Endothelial cell of umbilical vein (primary cell): Measurements from ENCODE around the gene TRIM59.

Experiments used
- CTCF ChIP-seq, 2 donors: IDR thresholded peaks; 1 replicate in 1 of 2; 2 replicates in 1 of 2; pipeline ENCODE4 v1.5.1; 2011; ENCODE audit warnings: low read length in 2 of 2, mild to moderate bottlenecking in 2 of 2, moderate library complexity in 2 of 2, control low read depth in 1 of 2, inconsistent platforms in 1 of 2, low read depth in 1 of 2; ENCODE audit not compliant: insufficient read depth in 1 of 2; ENCODE audit errors: extremely low read depth in 1 of 2
- EZH2 ChIP-seq: IDR thresholded peaks from 2 replicates; pipeline ENCODE4 v1.6.1; 2012; ENCODE audit warnings: borderline replicate concordance, low read depth, mild to moderate bottlenecking, moderate library complexity, low read length, inconsistent platforms; ENCODE audit not compliant: severe bottlenecking
- GATA2 ChIP-seq: IDR thresholded peaks from 2 replicates; pipeline ENCODE4 v1.7.0; 2011; ENCODE audit warnings: low read depth, mild to moderate bottlenecking, moderate library complexity, mixed read lengths, low read length; ENCODE audit not compliant: insufficient read length, insufficient read depth
- MAX ChIP-seq: IDR thresholded peaks from 2 replicates; pipeline ENCODE4 v1.6.1; 2011; ENCODE audit not compliant: insufficient read depth, insufficient read length
- POLR2A ChIP-seq: IDR thresholded peaks from 2 replicates; pipeline ENCODE4 v1.6.1; 2012; ENCODE audit warnings: low read depth, mild to moderate bottlenecking, control low read depth, low read length
- POLR2AphosphoS5 ChIP-seq: IDR thresholded peaks from 2 replicates; pipeline ENCODE4 v1.6.1; 2012; ENCODE audit warnings: low read depth, mild to moderate bottlenecking, control low read depth, low read length, moderate library complexity; ENCODE audit not compliant: insufficient read depth

GRCh38 chr3:160451602-160452001 lies 2.0 kb upstream of the TRIM59 start:
- TF ChIP-seq GATA2: no peak
- TF ChIP-seq POLR2AphosphoS5: no peak
- no peak for TF ChIP-seq EZH2
- no peak for TF ChIP-seq CTCF (IDR thresholded peaks at IDR 0.05; ENCODE audit: extremely low read depth in 1 of 2, insufficient read depth in 1 of 2, low read depth in 1 of 2, low read length in 2 of 2)
- no peak for TF ChIP-seq POLR2A
- no peak for TF ChIP-seq MAX
